ENCODE measurements around the gene CCDC9B. TPM values are rescaled to one million over a fixed set of nuclear protein-coding genes. Genes with fewer than 3 reads are reported as not detected.

The CCDC9B gene
- total and polyA plus RNA-seq, 9 donors: 1.8 to 22.2 (median 7.3) TPM

GRCh38 chr15:40368719-40369473, 28.2 kb upstream of the CCDC9B start:
- intact Hi-C loops (cut with DNase I): loop anchor here in 3 of 4 donors (5.0 to 10.0 kb wide), 3 partner anchors 53 to 84 kb away; partner anchors contain the start of gene ANKRD63 (in 1 of the 3)
- peaks cover 3% of the 10 kb centered on the region for H3K4me1 ChIP-seq (ENCODE audit: insufficient read depth)
- no peaks in the 10 kb centered on the region for H3K27me3 ChIP-seq
- no peak overlapping the region for H3K27ac ChIP-seq
- no peak for DNase-seq
- TF ChIP-seq CTCF (IDR thresholded peaks at IDR 0.05) (no peak), POLR2A (IDR thresholded peaks at IDR 0.05) (no peak), EP300 (IDR thresholded peaks at IDR 0.05) (no peak)
- 92 to 96% (median 94%) methylated on average over 19 to 24 of the region's 24 CpGs for WGBS, 3 donors
- H3K9me3 ChIP-seq: no peaks in the 10 kb centered on the region
- no peaks in the 10 kb centered on the region for H3K36me3 ChIP-seq
- H3K4me3 ChIP-seq: no peak overlapping the region

DNA sequence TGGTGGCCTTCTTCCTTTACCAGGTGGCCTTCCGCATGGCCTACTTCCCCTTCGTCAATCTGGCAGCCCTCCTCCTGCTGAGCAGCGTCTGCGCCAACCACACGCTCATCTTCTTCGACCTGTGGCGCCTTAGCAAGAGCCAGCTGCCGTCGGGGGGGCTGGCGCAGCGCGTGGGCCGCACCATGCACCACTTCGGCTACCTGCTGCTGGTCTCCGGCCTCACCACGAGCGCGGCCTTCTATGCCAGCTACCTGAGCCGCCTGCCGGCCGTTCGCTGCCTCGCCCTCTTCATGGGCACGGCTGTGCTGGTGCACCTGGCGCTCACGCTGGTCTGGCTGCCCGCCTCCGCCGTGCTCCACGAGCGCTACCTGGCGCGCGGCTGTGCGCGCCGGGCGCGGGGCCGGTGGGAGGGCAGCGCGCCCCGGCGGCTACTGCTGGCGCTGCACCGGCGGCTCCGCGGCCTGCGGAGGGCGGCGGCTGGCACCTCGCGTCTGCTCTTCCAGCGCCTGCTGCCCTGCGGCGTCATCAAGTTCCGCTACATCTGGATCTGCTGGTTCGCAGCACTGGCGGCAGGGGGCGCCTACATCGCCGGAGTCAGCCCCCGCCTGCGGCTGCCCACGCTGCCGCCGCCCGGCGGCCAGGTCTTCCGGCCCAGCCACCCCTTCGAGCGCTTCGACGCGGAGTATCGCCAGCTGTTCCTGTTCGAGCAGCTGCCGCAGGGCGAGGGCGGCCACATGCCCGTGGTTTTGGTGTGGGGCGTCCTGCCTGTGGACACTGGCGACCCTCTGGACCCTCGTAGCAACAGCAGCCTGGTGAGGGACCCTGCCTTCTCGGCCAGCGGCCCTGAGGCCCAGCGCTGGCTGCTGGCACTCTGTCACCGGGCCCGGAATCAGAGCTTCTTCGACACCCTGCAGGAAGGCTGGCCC, 27.2 kb upstream of the CCDC9B start:
- 9 to 16% (median 10%) methylated on average over 48 to 91 of the region's 91 CpGs for WGBS, 3 donors
- intact Hi-C loops (cut with DNase I): loop anchor here in 3 of 4 donors (5.0 to 10.0 kb wide), 3 partner anchors 54 to 83 kb away; partner anchors contain the start of gene ANKRD63 (in 1 of the 3)
- Histone ChIP-seq H3K27ac (no peak overlapping the region), H3K4me1 (ENCODE audit: insufficient read depth) (peaks cover 3% of the 10 kb centered on the region), H3K27me3 (no peaks in the 10 kb centered on the region), H3K36me3 (no peaks in the 10 kb centered on the region), H3K4me3 (peak overlapping the region; percentile 22), H3K9me3 (no peaks in the 10 kb centered on the region)
- DNase-seq: peak; percentile 76 to 88 (median 80)
- no peak for TF ChIP-seq POLR2A (IDR thresholded peaks at IDR 0.05)
- no peak for TF ChIP-seq EP300 (IDR thresholded peaks at IDR 0.05)
- TF ChIP-seq CTCF (IDR thresholded peaks at IDR 0.05): peak; percentile 71 to 92 (median 89)

- H3K4me1 ChIP-seq (ENCODE audit: insufficient read depth): peaks cover 3% of the 10 kb centered on the region
- 72 to 85% (median 83%) methylated on average over 5 of the region's 5 CpGs for WGBS, 3 donors
- H3K36me3 ChIP-seq: no peaks in the 10 kb centered on the region
- no peak overlapping the region for H3K4me3 ChIP-seq
- DNase-seq: no peak
- no peak overlapping the region for H3K27ac ChIP-seq
- no peaks in the 10 kb centered on the region for H3K27me3 ChIP-seq
- intact Hi-C loops (cut with DNase I): loop anchor here in 3 of 4 donors (5.0 to 10.0 kb wide), 3 partner anchors 55 to 83 kb away; partner anchors contain the start of gene ANKRD63 (in 1 of the 3)
- no peak for TF ChIP-seq CTCF (IDR thresholded peaks at IDR 0.05)
- TF ChIP-seq POLR2A (IDR thresholded peaks at IDR 0.05): no peak
- TF ChIP-seq EP300 (IDR thresholded peaks at IDR 0.05): no peak
- H3K9me3 ChIP-seq: no peaks in the 10 kb centered on the region
Observed at GRCh38 chr15:40367371-40367685, 26.6 kb upstream of the CCDC9B start.
